ENCODE data around the gene LIPG.

Gene LIPG

GRCh38 chr18:49623571-49623970 lies 61.7 kb downstream of the LIPG start:
- TF ChIP-seq CTCF (IDR thresholded peaks at IDR 0.05; ENCODE audit: low read depth, low read length) = no peak
- DNase-seq (ENCODE audit: extremely low read depth, low read depth) = no peak

- no peak for DNase-seq (ENCODE audit: extremely low read depth, low read depth)
- no peak for TF ChIP-seq CTCF (IDR thresholded peaks at IDR 0.05; ENCODE audit: low read depth, low read length)
Observed at GRCh38 chr18:49625021-49625691, 63.3 kb downstream of the LIPG start.

GRCh38 chr18:49626842-49627467 lies 65.1 kb downstream of the LIPG start:
- no peak for DNase-seq (ENCODE audit: extremely low read depth, low read depth)
- no peak for TF ChIP-seq CTCF (IDR thresholded peaks at IDR 0.05; ENCODE audit: low read depth, low read length)

- no peak for DNase-seq (ENCODE audit: extremely low read depth, low read depth)
- TF ChIP-seq CTCF (IDR thresholded peaks at IDR 0.05; ENCODE audit: low read depth, low read length) = no peak
Observed at GRCh38 chr18:49628119-49628518, 66.3 kb downstream of the LIPG start.

GRCh38 chr18:49628881-49629795 lies 67.3 kb downstream of the LIPG start:
- peak; percentile 12 for TF ChIP-seq CTCF (IDR thresholded peaks at IDR 0.05; ENCODE audit: low read depth, low read length)
- DNase-seq (ENCODE audit: extremely low read depth, low read depth) = no peak

- no peak for TF ChIP-seq CTCF (IDR thresholded peaks at IDR 0.05; ENCODE audit: low read depth, low read length)
- no peak for DNase-seq (ENCODE audit: extremely low read depth, low read depth)
Observed at GRCh38 chr18:49630246-49630699, 68.4 kb downstream of the LIPG start.
